Activated CD4-positive, alpha-beta T cell treated with anti-CD3 and anti-CD28 coated beads, Interleukin-2, amount 50 U/mL, for 16 hours (primary cell): ENCODE results near the gene FRMPD4.

Experiments used
- DNase-seq: peaks from one replicate; pipeline ENCODE4 v3.0.0-alpha.2; 2020

Gene FRMPD4

GRCh38 chrX:12554206-12554605, 415.9 kb downstream of the FRMPD4 start:
- no peak for DNase-seq

- DNase-seq: no peak
These were observed 424.8 kb downstream of the FRMPD4 start for GRCh38 chrX:12563121-12563520.

GRCh38 chrX:12564221-12564620, 425.9 kb downstream of the FRMPD4 start:
- DNase-seq: no peak

- DNase-seq: peak; percentile 19
These were observed 429.6 kb downstream of the FRMPD4 start for GRCh38 chrX:12567857-12568256.

- DNase-seq: no peak
These were observed 432.7 kb downstream of the FRMPD4 start for GRCh38 chrX:12570859-12571501.

- no peak for DNase-seq
These were observed 441.0 kb downstream of the FRMPD4 start for GRCh38 chrX:12579311-12579710.

GRCh38 chrX:12580548-12580947, 442.3 kb downstream of the FRMPD4 start:
- DNase-seq: peak; percentile 5

- DNase-seq: no peak
These were observed 443.3 kb downstream of the FRMPD4 start for GRCh38 chrX:12581546-12581945.

GRCh38 chrX:12582649-12583048, 444.4 kb downstream of the FRMPD4 start:
- DNase-seq: no peak

- no peak for DNase-seq
These were observed 445.3 kb downstream of the FRMPD4 start for GRCh38 chrX:12583543-12583942.

GRCh38 chrX:12595720-12596119, 457.4 kb downstream of the FRMPD4 start:
- DNase-seq: no peak

GRCh38 chrX:12610079-12610478, 471.8 kb downstream of the FRMPD4 start:
- DNase-seq: no peak

GRCh38 chrX:12611471-12611870, 473.2 kb downstream of the FRMPD4 start:
- no peak for DNase-seq

- DNase-seq: no peak
These were observed 476.0 kb downstream of the FRMPD4 start for GRCh38 chrX:12614266-12614665.

GRCh38 chrX:12615061-12615460, 476.8 kb downstream of the FRMPD4 start:
- no peak for DNase-seq

GRCh38 chrX:12617241-12617640, 479.0 kb downstream of the FRMPD4 start:
- DNase-seq: no peak

GRCh38 chrX:12647230-12647629, 509.0 kb downstream of the FRMPD4 start:
- DNase-seq: no peak

GRCh38 chrX:12648995-12649394, 510.7 kb downstream of the FRMPD4 start:
- no peak for DNase-seq

- no peak for DNase-seq
These were observed 519.2 kb downstream of the FRMPD4 start for GRCh38 chrX:12657433-12657832.

GRCh38 chrX:12657881-12658280, 519.6 kb downstream of the FRMPD4 start:
- peak; percentile 3 for DNase-seq

GRCh38 chrX:12661464-12661863, 523.2 kb downstream of the FRMPD4 start:
- no peak for DNase-seq

- DNase-seq: peak; percentile 71
These were observed 534.3 kb downstream of the FRMPD4 start for GRCh38 chrX:12672367-12673106.

- DNase-seq: no peak
These were observed 535.2 kb downstream of the FRMPD4 start for GRCh38 chrX:12673487-12673886.

- DNase-seq: no peak
These were observed 541.2 kb downstream of the FRMPD4 start for GRCh38 chrX:12679522-12679921.

GRCh38 chrX:12681047-12681446, 542.8 kb downstream of the FRMPD4 start:
- no peak for DNase-seq
